DMS79 treated with DMSO at 0.1 percent for 48 hours (cell line): ENCODE data around the gene CPNE4.

ENCODE experiments used
- DNase-seq: peaks from one replicate; lab custom pipeline; 2025; lab: John Stamatoyannopoulos, UW

Gene CPNE4

DNA sequence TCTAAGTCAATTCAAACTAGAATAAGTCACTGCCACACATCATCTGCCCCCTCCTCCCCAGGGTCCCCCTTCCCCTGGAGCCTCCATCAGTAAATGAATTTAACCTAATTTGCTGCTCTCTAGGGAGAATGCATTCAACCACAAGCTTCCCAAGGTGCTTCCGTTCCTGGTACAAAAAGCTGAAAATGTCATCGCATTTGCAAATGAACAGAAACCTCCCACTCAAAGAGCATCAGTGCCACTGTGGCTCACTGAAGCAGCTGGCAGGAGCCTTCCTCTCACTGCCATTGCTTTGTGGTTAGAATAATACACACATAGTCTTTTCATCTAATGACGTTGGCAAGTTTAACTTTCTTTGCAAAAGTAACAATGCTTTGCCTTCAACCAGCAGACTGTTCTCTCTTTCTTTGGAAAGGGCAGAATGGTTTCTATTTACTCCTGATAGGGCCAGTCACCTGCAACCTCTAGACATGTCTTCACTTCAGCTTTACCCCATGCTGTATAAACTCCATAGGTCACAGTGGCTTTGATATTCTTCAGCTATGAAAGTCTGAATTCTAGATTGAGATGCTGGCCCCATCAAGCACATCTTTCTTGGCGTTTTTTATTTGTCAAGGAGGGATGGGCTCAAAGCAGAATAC, 238.1 kb downstream of the CPNE4 start:
- DNase-seq: peak; percentile 61

DNA sequence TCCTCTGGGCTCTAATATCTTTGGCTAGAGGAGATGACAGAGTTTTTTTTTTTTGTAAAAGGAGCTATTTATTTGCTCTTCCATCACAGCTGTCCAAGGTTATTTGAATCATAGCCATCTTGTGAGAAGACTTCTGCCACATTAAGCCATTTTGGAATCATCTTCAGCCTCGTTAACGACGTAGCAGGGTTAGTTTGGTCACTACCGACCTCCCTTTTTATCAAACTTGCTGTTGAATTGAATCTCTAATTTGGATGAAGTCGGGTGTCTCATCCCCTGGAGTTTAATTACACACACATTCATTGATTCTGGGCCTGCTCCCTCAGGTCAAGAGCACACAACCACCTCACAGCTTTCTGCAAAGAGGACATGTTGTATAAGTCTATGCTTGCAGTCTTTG, 238.7 kb downstream of the CPNE4 start:
- peak; percentile 84 for DNase-seq

GRCh38 chr3:131795390-131796090, 239.3 kb downstream of the CPNE4 start:
- DNase-seq: peak; percentile 97

DNA sequence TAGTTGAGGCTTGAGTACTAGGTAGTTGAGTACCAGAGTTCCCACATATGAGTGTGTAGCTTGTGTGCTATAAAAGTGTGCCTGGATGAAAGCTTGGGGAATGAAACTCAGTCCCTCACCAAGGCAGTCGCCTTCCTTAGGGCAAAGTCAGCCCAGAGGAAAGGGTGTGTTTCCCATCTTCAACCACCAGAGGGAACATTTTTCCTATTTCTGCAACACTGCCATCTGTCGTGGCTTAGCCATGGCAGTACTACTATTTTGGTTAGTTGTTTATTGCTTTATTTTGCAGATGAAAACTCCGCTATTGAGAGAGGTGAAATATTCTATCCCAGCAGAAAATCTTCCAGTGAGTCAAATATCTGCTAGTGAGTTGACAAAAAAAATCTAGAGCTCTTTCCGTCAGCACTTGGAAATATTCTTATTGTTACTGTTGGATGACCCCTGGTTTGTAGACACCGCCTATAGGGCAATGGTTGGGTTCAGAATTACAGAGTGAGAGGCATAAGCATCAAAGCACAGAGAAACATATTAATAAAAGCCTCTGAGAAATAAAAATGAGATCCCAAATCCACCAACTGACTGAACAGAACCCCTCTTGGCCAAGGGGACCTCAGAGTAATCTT, 239.9 kb downstream of the CPNE4 start:
- DNase-seq: peak; percentile 63

GRCh38 chr3:131793870-131794269, 240.9 kb downstream of the CPNE4 start:
- DNase-seq: no peak

- DNase-seq: peak; percentile 26
Measured at GRCh38 chr3:131789188-131789587, 245.6 kb downstream of the CPNE4 start.

DNA sequence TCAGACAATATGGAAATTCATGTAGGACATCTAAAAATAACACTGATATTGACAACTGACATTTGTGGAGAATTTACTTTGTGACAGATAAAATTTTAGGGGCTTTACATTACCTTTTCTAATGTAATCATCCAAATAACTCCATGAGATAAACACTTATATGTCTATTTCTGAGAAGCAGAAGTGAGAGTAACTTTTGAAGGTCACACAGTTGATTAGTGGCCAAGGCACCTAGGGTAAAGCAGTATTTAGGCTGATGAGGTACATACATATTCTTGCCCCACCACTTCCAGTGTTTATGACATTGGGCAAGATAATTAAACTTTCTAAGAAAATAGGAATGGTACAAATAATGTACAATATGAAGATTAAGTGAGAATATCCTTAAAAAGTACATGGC, 248.4 kb downstream of the CPNE4 start:
- DNase-seq: no peak

- peak; percentile 96 for DNase-seq
Measured at GRCh38 chr3:131782751-131783150, 252.1 kb downstream of the CPNE4 start.

DNA sequence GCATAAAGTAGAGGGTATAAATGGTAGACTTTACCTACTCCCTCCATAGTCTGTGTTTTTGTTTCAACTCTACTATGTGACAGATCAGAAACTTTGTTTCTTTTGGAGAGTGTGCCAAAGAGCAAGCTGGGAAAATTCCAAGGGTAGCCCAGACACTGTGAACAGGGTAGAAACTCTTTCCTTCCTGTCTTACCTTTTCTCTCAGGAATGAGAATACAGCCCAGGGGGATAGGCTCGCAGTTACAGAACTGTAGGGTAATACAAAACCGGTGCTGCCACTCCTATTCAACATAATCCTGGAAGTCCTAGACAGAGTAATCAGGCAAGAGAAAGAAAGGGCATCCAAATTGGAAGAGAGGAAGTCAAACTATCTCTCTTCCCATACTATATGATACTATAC, 256.3 kb downstream of the CPNE4 start:
- no peak for DNase-seq

DNA sequence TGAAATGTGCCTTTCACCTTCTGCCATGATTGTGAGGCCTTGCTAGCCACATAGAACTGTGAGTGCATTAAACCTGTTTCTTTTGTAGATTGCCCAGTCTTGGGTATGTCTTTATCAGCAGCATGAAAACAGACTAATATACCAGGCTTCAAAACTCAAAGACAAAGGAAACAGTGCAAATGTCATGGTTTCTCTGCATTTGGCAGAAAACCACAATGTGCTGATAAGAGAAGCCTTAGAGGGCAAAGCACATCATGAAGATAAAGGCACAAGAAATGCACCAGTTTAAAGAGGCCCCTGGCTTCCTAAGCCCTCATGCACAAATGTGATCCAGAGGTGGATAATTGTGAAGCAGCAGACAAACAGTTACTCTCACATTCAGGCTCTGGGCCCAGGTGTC, 259.2 kb downstream of the CPNE4 start:
- DNase-seq: no peak

DNA sequence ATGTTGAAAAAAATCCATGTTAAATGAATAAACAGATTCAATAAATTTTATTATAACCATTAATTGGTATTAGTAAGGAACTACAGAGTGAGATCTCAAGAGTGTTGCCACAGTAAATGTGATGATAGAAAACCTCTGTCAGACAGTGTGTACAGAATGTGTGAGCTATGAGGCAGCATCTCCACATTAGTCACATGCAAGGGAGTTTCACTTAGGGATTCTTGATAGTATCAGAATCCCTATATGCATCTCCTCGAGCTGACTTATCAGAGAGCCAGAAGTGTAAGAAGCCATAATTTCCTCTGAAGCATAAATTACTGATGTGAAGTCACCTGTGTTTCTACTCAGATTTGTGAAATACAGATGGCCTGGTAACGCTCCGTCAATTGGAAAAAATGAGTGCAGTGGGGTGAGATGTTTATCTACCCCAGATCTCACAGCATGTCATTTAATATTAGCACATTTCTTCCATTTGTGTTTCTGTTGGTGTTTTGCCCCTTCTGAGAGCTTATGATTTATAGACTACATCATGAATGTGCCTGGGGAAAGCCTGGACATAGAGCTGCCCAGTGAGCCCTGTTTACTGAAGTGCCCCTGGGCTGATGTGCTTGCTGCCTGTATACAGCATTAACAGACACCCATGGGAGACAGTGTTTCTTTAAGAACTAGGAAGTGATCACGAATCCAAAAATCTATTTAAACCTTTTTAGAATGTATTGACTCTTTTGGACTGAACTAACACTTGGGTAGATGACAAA, 262.4 kb downstream of the CPNE4 start:
- peak; percentile 56 for DNase-seq

- no peak for DNase-seq
Measured at GRCh38 chr3:131762981-131763564, 271.7 kb downstream of the CPNE4 start.

GRCh38 chr3:131756405-131756804, 278.4 kb downstream of the CPNE4 start:
- no peak for DNase-seq

DNA sequence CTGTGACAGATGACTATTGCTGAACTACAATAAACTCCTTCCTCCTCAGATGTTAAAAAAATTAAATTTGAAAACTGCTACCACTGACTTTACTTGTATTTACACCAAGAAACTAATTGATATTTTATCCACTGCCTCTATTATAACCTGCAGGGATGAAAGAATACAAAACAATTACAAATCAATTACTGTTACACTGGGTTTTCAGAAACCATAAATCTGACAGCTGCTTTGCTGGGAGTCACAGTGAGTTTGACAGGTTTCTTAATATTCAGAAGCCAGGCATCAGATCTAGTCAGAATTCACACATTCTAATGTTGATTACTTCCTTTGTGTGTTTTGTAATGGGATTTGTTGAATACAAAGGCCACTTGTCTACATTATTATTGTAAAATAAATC, 279.4 kb downstream of the CPNE4 start:
- no peak for DNase-seq

GRCh38 chr3:131750256-131750655, 284.6 kb downstream of the CPNE4 start:
- no peak for DNase-seq

DNA sequence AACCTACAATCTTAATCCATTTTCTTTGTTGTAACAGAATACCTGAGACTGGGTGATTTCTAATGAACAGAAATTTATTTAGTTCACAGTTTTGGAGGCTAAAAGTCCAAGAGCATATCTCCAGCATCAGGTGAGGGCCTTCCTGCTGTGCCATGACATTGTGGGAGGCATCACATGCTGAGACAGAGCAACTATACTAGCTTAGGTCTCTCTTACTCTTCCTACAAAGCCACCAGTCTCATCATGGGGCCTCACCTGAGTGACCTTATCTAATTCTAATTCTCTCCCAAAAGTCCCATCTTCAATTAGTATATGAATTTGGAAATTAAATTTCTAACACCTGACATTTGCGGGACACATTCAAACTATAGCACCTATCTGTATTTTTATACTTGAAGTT, 285.0 kb downstream of the CPNE4 start:
- no peak for DNase-seq

DNA sequence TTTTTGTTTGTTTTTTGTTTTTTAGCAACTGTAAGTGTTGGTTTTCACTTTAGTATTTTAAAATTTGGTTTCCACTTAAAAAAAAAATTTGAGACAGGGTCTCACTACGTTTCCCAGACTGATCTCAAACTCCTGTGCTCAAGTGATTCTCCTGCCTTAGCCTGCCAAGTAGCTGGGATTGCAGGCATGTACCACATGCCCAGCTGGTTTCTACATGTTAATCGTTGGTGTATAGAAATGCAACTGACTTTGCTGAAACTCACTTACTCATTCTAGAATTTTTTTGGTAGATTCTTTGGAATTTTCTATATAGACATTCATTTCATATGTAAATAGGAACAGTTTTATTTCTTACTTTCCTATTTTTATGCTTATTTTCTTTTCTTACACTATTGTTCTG, 287.3 kb downstream of the CPNE4 start:
- no peak for DNase-seq

GRCh38 chr3:131744765-131745164, 290.0 kb downstream of the CPNE4 start:
- no peak for DNase-seq

GRCh38 chr3:131743126-131743525, 291.7 kb downstream of the CPNE4 start:
- no peak for DNase-seq

- no peak for DNase-seq
Measured at GRCh38 chr3:131739211-131739610, 295.6 kb downstream of the CPNE4 start.

GRCh38 chr3:131738095-131738494, 296.7 kb downstream of the CPNE4 start:
- peak; percentile 84 for DNase-seq

DNA sequence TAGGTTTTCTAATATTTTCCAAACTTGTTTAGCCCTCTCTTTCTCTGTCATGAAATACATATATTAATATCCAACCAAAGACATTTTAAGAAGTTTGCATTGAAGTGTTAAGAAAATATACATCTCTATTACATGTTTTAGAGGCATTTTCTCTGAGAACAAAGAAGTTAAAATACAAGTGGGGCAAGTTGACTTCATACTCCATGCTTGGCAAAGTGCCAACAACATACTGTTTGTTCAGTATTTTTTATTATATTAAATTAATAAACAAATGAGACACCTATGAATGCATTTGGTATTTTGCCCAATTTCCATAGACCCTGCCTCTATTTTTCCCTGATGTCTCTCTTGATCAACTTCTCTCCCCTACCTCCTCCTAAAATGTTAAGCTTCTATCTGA, 299.3 kb downstream of the CPNE4 start:
- peak; percentile 72 for DNase-seq
